Neural cell (in vitro differentiated cells): Measurements from ENCODE around the gene CLDN24.

Source experiments
- EP300 ChIP-seq: fragments of 450-650 bp; conservative IDR thresholded peaks from 2 replicates; pipeline ENCODE4 v1.6.1; 2014; ENCODE audit warnings: antibody characterized with exemption, mild to moderate bottlenecking, moderate library complexity; ENCODE audit not compliant: poor library complexity, severe bottlenecking
- EZH2 ChIP-seq: fragments of 200-600, 300-800 bp; shearing (Covaris generic), sonication (generic); IDR thresholded peaks from 2 replicates; pipeline ENCODE4 v1.6.1; 2014; ENCODE audit warnings: antibody characterized with exemption, low read length, borderline replicate concordance, mild to moderate bottlenecking; ENCODE audit not compliant: insufficient read depth, poor library complexity, severe bottlenecking
- POLR2AphosphoS5 ChIP-seq: IDR thresholded peaks from 2 replicates; pipeline ENCODE4 v1.6.1; 2012
- RAD21 ChIP-seq: fragments of 450-650 bp; conservative IDR thresholded peaks from 2 replicates; pipeline ENCODE4 v1.6.1; 2014; ENCODE audit warnings: antibody characterized with exemption, mild to moderate bottlenecking, moderate library complexity
- SMC3 ChIP-seq: fragments of 450-650 bp; conservative IDR thresholded peaks from 2 replicates; pipeline ENCODE4 v1.6.1; 2014; ENCODE audit warnings: antibody characterized with exemption, mild to moderate bottlenecking, moderate library complexity; ENCODE audit not compliant: poor library complexity
- TAF1 ChIP-seq: IDR thresholded peaks from 2 replicates; pipeline ENCODE4 v1.6.1; 2012; ENCODE audit warnings: low read depth
- TF ChIP-seq, protein P1 (sequence below): fragments of 450-650 bp; IDR thresholded peaks from 2 replicates; pipeline ENCODE4 v1.5.1; 2014; ENCODE audit warnings: antibody characterized with exemption, mild to moderate bottlenecking, moderate library complexity; ENCODE audit not compliant: poor library complexity, severe bottlenecking
- TF ChIP-seq, protein P2 (sequence below): IDR thresholded peaks from 2 replicates; pipeline ENCODE4 v1.6.1; 2012; ENCODE audit warnings: borderline replicate concordance

DNA sequence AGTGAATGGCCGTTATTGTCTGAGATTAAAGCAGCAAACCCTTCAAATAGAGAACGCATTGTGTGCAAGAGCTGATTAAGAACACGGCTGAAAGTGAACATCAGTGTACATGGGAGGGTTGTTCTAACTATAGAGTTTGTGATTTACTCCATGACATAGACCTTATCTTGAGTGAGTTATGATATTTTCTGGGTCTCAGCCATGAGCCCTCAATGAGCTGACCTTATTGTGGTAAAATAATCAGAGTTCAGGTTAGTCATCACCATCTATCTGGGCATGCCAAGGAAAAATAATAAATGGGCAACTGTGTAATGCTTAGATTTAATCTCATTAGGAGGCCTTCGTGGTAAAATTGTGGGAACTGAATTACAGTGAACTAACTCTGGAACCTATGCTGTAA is 33.2 kb upstream of the CLDN24 start:
- no peak for TF ChIP-seq EP300
- TF ChIP-seq, protein P1, sequence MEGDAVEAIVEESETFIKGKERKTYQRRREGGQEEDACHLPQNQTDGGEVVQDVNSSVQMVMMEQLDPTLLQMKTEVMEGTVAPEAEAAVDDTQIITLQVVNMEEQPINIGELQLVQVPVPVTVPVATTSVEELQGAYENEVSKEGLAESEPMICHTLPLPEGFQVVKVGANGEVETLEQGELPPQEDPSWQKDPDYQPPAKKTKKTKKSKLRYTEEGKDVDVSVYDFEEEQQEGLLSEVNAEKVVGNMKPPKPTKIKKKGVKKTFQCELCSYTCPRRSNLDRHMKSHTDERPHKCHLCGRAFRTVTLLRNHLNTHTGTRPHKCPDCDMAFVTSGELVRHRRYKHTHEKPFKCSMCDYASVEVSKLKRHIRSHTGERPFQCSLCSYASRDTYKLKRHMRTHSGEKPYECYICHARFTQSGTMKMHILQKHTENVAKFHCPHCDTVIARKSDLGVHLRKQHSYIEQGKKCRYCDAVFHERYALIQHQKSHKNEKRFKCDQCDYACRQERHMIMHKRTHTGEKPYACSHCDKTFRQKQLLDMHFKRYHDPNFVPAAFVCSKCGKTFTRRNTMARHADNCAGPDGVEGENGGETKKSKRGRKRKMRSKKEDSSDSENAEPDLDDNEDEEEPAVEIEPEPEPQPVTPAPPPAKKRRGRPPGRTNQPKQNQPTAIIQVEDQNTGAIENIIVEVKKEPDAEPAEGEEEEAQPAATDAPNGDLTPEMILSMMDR, result no peak
- no peak for TF ChIP-seq EZH2
- no peak for TF ChIP-seq TAF1
- no peak for TF ChIP-seq RAD21
- TF ChIP-seq, protein P2, sequence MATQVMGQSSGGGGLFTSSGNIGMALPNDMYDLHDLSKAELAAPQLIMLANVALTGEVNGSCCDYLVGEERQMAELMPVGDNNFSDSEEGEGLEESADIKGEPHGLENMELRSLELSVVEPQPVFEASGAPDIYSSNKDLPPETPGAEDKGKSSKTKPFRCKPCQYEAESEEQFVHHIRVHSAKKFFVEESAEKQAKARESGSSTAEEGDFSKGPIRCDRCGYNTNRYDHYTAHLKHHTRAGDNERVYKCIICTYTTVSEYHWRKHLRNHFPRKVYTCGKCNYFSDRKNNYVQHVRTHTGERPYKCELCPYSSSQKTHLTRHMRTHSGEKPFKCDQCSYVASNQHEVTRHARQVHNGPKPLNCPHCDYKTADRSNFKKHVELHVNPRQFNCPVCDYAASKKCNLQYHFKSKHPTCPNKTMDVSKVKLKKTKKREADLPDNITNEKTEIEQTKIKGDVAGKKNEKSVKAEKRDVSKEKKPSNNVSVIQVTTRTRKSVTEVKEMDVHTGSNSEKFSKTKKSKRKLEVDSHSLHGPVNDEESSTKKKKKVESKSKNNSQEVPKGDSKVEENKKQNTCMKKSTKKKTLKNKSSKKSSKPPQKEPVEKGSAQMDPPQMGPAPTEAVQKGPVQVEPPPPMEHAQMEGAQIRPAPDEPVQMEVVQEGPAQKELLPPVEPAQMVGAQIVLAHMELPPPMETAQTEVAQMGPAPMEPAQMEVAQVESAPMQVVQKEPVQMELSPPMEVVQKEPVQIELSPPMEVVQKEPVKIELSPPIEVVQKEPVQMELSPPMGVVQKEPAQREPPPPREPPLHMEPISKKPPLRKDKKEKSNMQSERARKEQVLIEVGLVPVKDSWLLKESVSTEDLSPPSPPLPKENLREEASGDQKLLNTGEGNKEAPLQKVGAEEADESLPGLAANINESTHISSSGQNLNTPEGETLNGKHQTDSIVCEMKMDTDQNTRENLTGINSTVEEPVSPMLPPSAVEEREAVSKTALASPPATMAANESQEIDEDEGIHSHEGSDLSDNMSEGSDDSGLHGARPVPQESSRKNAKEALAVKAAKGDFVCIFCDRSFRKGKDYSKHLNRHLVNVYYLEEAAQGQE, result no peak
- no peak for TF ChIP-seq POLR2AphosphoS5
- no peak for TF ChIP-seq SMC3
